Measurements from ENCODE around the gene ANAPC2. TPM values are rescaled to one million over a fixed set of nuclear protein-coding genes. Genes with fewer than 3 reads are reported as not detected.

The ANAPC2 gene
- total RNA-seq, 2 donors from 2014 or later: 32.5 to 64.5 TPM

- no peaks in the 10 kb centered on the region for H3K36me3 ChIP-seq
- WGBS: 93% methylated on average over 22 of the region's 22 CpGs
- no peaks in the 10 kb centered on the region for H3K27me3 ChIP-seq (replicated peaks; ENCODE audit: insufficient read depth)
Measured at GRCh38 chr9:137215196-137215986, 27.0 kb upstream of the ANAPC2 start.

GRCh38 chr9:137214620-137215019 is 26.3 kb upstream of the ANAPC2 start:
- no peaks in the 10 kb centered on the region for H3K9me3 ChIP-seq
- intact Hi-C loops (cut with DNase I): no loop called here
- no peak for TF ChIP-seq POLR2A (IDR thresholded peaks at IDR 0.05)
- no peak for TF ChIP-seq POLR2AphosphoS5 (IDR thresholded peaks at IDR 0.05)
- no peak for TF ChIP-seq CTCF (IDR thresholded peaks at IDR 0.05)
- H3K27ac ChIP-seq: no peak overlapping the region
- no peak overlapping the region for H3K4me3 ChIP-seq
- whole genome bisulfite sequencing: 96% methylated on average over 19 of the region's 19 CpGs
- H3K36me3 ChIP-seq: no peaks in the 10 kb centered on the region
- no peak for DNase-seq (ENCODE audit: low spot score)
- no peaks in the 10 kb centered on the region for H3K27me3 ChIP-seq (replicated peaks; ENCODE audit: insufficient read depth)
- peaks cover 5% of the 10 kb centered on the region for H3K4me1 ChIP-seq (replicated peaks)

More at GRCh38 chr9:137215196-137215986, 27.0 kb upstream of the ANAPC2 start:
- intact Hi-C loops (cut with DNase I): no loop called here
- no peak for DNase-seq (ENCODE audit: low spot score)
- H3K27ac ChIP-seq: no peak overlapping the region
- no peaks in the 10 kb centered on the region for H3K9me3 ChIP-seq
- no peak for TF ChIP-seq CTCF (IDR thresholded peaks at IDR 0.05)
- no peak for TF ChIP-seq POLR2A (IDR thresholded peaks at IDR 0.05)
- TF ChIP-seq POLR2AphosphoS5 (IDR thresholded peaks at IDR 0.05): no peak
- peaks cover 5% of the 10 kb centered on the region for H3K4me1 ChIP-seq (replicated peaks)
- no peak overlapping the region for H3K4me3 ChIP-seq

- DNase-seq (ENCODE audit: low spot score): no peak
- 89% methylated on average over 46 of the region's 49 CpGs for WGBS
- H3K27me3 ChIP-seq (replicated peaks; ENCODE audit: insufficient read depth): no peaks in the 10 kb centered on the region
- TF ChIP-seq POLR2AphosphoS5 (IDR thresholded peaks at IDR 0.05): no peak
- TF ChIP-seq CTCF (IDR thresholded peaks at IDR 0.05): no peak
- no peak for TF ChIP-seq POLR2A (IDR thresholded peaks at IDR 0.05)
- H3K9me3 ChIP-seq: no peaks in the 10 kb centered on the region
- peaks cover 5% of the 10 kb centered on the region for H3K4me1 ChIP-seq (replicated peaks)
- intact Hi-C loops (cut with DNase I): no loop called here
- no peak overlapping the region for H3K27ac ChIP-seq
- no peaks in the 10 kb centered on the region for H3K36me3 ChIP-seq
- H3K4me3 ChIP-seq: no peak overlapping the region
Measured at GRCh38 chr9:137213160-137214060, 25.1 kb upstream of the ANAPC2 start.

GRCh38 chr9:137212520-137212919 is 24.2 kb upstream of the ANAPC2 start:
- intact Hi-C loops (cut with DNase I): no loop called here
- H3K36me3 ChIP-seq: no peaks in the 10 kb centered on the region
- H3K9me3 ChIP-seq: no peaks in the 10 kb centered on the region
- no peak for DNase-seq (ENCODE audit: low spot score)
- H3K4me1 ChIP-seq (replicated peaks): no peaks in the 10 kb centered on the region
- H3K27me3 ChIP-seq (replicated peaks; ENCODE audit: insufficient read depth): no peaks in the 10 kb centered on the region
- no peak overlapping the region for H3K4me3 ChIP-seq
- no peak overlapping the region for H3K27ac ChIP-seq
- WGBS: 85% methylated on average over 21 of the region's 21 CpGs
- no peak for TF ChIP-seq POLR2AphosphoS5 (IDR thresholded peaks at IDR 0.05)
- no peak for TF ChIP-seq POLR2A (IDR thresholded peaks at IDR 0.05)
- no peak for TF ChIP-seq CTCF (IDR thresholded peaks at IDR 0.05)

Measured in prostate gland (tissue), 2 donors.